ENCODE data around the gene RNF166.
A peak's percentile ranks its signal among the peaks of the same experiment; 100 is the strongest.

The RNF166 gene

DNA sequence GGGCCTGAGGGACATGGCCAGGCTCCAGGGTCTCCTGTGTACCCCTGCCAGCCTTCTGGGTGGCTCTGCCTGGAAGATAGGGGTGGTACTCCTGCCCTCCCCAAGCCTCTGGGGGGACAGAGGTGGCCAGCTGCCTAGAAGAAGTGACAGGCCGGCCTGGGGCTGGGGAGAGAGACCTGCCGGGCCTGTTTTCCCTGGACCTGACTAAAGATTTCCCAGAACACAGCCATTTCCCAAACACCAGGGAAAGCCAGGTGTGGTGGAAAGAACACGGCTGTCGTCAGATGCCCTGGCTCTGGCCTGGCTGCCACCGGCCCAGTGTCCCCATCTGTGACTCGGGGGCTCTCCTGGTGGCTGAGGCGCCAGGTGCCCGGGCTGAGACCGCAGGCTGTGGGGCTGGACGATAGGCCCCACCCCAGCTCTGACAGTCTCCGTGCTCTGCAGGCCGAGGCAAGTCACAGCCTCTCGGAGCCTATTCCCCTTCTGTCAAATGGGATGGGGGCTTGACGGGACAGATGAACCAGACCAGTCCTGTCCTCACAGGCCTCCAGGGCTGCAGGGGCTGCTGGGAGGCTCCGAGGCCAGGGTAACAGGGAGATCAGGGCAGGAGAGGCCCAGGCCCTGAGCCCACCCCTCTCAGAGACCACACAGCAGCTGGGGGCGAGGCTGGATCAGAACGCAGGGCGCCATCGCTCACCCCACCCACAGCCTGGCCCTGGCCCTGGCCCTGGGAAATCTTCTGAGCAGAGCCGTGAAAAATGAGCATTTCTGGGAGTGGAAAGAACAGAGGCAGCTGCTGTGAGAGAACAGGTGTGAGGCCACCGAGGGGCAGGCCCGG, 33.1 kb upstream of the RNF166 start:
- no peak for DNase-seq (ENCODE audit: low spot score)

- DNase-seq (ENCODE audit: low spot score), result no peak
Measured at GRCh38 chr16:88738151-88739084, 32.2 kb upstream of the RNF166 start.

DNA sequence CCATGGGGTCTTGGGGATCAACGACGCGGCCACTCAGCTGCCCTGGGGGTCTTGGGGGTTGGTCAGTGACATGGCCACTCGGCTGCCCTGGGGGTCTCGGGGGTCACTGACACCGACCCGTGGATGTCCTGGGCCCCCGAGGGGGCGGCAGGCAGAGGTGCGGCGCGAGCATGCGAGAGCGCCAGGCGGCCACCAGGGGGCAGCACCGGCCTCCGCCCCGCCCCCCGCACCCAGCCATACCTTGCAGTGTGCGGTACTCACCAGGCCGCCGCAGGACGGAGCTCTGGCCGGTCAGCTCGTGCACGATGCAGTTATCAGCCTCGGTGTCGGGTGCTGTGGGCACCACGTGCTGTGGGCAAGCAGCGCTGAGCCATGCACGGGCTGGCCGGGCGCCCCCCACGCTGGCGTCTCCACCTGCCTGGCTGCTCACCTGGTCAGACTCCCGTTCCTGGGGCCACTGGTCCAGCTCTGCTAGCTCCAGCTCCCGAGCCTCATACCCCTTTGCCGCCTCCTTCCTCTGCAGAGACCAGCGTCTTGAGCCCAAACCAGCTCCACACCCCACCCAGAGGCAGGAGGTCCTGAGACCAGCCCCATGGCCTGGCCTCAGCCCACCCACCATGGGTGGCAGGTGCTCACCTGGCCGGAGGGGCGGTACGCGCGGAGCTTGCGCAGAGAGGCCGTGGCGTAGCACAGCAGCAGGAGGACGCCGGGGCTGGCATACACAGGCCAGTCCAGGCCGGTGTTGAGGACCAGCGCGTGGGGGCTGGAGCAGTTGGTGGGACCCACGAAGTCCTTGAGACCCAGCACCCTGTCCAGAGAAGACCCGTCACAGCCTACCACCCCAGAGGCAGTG, 31.3 kb upstream of the RNF166 start:
- DNase-seq (ENCODE audit: low spot score), result peak; percentile 92

GRCh38 chr16:88736496-88736895, 30.3 kb upstream of the RNF166 start:
- no peak for DNase-seq (ENCODE audit: low spot score)

DNA sequence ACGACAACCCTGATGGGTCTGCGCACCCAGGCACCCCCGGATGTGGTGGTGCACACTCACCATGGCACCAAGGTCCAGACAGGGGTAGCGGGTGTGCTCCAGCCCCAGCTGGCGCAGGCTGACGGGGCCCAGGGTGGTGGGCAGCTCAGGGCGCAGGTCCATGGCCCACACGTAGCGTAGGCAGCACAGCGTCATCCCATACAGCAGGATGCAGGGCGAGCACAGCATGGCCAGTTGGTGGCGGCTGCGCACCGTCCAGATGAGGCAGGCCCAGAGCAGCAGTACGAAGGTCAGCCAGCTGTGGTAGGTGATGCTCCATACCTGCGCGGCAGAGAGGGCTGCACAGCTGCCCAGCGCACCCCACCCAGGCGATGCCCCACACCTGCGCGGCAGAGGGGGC, 29.9 kb upstream of the RNF166 start:
- DNase-seq (ENCODE audit: low spot score), result no peak

DNA sequence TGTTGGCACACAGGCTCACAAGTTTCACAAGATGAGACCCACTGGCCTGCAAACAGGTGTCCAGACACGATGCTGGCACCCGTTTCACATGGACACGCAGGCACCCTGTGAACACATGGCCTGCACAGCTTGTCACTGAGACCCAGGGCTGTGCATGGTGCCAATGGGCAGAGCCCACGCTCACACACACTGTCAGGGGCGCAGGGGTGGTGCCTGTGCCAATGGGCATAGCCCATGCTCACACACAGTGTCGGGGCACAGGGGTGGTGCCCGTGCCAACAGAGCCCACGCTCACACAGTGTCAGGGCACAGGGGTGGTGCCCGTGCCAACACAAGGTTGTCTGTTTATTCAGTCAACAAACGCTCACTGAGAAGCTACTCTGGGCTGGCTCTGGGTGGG, 29.4 kb upstream of the RNF166 start:
- no peak for DNase-seq (ENCODE audit: low spot score)

- DNase-seq (ENCODE audit: low spot score), result no peak
Measured at GRCh38 chr16:88735121-88735520, 28.9 kb upstream of the RNF166 start.

DNA sequence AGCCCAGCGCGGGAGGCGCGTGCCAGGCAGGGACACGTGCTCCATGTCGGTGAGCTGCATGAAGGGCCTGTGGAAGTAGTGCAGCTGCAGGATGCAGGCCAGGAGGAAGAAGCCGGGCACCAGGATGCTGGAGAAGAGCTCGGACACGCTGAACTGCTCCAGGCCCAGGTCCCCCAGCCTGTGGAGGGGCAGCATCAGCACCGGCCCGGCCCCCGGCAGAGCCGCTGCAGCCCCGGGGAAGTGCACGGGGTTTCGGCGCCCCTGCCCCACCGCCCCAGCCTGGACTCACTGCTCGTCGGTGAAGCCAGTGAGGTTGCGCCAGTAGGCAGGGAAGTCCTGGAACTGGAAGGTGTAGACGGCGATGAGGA, 28.1 kb upstream of the RNF166 start:
- no peak for DNase-seq (ENCODE audit: low spot score)

DNA sequence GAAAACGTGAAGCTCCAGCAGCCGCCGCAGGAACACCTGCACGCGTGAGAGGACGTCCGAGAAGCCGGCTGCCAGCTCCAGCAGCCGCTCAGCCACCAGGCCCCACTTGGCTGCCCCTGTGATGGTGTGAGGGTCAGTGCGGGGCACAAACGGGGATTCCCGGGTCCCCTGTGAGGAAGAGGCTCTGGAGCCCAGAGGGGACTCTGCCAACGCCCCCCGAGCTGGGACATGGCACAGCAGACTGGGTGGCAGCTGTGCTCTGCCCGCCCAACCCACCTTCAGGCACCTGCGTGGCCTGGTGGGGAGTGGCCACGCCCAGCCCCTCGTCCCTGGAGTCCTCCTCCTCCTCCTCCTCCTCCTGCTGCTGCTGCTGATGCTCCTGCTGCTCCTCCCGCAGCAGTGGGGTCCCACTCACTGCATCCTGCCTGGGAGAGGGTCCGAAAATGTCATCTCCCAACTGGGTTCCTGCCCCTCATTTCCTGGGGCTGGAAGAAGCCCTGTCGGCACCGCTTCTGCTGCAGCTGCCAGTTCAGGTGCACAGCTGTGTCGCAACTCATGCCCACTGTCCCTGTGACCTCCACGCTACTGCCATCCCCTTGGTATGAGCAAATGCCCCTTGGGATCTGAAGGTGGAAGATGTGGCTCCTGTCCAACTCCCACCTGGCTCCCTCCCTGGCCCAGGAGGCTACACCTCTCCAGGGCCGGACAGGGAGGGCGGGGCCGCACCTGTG, 27.6 kb upstream of the RNF166 start:
- DNase-seq (ENCODE audit: low spot score), result no peak

DNA sequence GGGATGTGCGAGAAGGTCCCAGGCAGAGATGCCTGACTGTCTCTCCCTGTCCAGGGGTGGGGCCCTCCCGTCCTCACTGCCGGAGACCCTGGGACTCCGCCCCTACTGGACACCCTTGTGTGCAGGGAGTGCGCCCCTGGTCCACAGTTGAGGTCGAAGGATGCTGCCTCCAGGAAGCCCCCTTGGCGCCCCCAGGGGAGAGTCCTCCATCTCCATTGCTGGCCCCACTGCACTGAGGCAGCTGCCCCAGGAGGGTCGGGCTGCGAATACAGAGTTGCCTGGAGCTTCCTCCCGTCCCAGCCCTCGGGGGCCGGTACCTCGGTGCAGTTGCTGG, 26.7 kb upstream of the RNF166 start:
- DNase-seq (ENCODE audit: low spot score), result no peak

GRCh38 chr16:88732172-88732960, 26.2 kb upstream of the RNF166 start:
- DNase-seq (ENCODE audit: low spot score), result no peak

- peak; percentile 87 for DNase-seq (ENCODE audit: low spot score)
Measured at GRCh38 chr16:88731699-88732098, 25.5 kb upstream of the RNF166 start.

DNA sequence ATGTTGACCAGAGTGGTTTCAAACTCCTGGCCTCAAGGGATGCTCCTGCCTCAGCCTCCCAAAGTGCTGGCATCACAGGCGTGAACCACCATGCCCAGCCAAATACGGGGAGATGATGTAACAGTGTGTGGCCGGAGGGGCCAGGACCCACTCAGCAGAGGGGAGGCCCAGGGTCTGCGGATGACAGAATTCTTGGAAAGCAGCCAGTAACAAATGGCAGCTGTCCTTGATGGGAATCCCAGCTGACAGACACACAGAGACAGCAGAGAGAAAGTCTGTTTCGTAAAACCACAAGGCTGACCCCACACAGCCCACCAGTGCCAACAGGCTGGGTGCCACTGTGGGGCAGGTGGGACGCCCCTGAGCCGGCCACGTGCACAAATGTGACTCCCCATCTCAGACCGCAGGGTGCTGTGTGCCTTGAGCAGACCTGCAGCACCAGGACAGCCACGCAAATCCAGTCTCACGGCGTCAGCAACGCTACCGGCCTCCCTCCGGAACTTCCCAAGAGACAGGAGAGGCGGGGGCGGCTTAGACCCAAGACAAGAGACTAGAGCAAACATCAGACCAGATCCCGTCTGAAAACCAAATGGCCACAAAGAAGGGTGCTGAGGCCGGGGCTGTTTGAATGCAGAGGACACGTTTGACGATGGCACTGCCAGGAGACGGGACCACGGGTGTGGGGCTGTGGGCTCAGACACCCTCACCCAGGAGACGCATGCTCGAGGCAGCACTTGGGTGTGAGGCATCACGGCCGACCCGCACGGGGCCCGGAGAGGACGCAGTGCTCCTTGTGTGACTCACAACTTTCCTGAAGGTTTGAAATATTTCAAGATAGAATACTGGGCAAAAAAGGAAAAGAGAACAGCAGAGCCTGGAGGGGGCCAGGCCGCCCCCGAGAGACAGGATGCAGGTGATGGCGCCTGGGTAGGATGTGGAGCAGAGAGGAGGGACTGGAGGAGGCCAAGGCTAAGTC, 24.7 kb upstream of the RNF166 start:
- DNase-seq (ENCODE audit: low spot score), result no peak

GRCh38 chr16:88727871-88728270, 21.7 kb upstream of the RNF166 start:
- DNase-seq (ENCODE audit: low spot score), result no peak

DNA sequence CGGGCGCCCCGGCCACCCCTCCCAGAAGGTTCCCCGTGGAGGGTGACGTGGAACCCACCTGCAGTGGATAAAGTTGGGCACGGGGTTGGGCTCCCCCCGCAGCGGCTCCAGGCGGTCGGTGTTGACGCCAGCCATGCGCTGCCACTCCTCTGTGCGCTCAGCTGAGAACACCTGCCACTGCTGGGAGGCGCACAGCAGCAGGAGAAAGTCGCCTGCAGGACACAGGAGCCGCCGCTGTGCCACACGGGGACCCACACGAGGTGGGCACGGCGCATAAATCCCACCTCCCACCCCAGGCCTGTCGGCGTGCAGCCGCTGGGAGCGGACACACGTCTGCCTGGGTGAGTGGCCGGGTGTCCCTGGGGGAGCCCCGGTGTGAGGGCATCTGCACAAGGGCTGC, 20.8 kb upstream of the RNF166 start:
- no peak for DNase-seq (ENCODE audit: low spot score)

DNA sequence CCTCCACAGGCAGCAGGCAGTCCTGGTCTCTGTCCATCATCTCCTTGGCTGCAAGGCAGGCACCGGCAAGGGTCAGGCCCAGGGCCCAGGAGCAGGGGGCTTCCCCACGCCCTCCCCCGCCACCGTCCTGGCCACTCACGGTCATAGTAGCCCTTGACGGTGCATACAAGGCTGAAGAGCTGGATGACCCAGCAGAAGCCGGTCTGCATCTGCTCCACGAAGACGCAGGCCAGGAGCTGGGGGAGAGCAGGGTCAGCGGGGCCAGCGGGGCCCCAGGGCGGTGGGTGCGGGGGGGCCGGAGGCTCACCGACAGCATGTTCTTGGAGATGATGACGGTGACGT, 20.2 kb upstream of the RNF166 start:
- no peak for DNase-seq (ENCODE audit: low spot score)

DNA sequence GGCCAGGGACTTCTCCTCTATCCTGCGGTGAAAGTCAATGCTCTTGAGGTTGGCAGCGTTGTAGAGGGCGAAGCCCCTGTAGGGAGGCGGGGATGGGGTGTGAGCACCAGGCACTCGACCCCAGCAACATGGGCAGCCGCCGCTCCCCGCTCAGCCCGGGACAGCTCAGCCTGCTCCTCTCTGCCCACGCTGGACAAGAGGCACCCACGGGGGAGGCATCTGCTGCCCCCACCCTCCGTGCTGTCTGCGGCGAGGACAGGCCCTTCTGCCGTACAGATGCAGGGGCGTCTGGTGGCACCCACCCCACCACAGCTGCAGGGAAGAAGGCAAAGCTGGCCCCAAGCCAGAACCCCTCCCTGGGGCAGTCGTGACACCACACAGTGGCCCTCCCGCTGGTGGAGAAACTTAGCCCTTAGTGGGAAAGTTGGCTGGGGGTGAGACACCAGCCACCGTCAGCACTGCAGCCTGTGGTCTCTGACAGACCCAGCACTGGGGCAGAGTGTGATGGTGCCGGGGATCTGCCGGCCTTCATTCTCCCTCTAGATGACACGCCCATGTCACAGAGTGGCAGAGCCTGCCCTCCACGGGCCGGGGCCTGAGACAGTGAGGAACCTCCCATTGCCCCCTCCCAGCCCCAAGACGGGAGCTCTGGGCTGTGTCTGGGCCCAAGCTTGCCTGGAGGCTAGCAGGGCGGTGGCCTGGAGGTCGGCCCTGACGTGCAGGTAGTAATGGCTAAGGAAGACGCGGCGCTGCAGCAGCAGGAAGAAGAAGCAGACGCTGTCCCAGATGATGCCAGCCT, 19.6 kb upstream of the RNF166 start:
- no peak for DNase-seq (ENCODE audit: low spot score)

DNA sequence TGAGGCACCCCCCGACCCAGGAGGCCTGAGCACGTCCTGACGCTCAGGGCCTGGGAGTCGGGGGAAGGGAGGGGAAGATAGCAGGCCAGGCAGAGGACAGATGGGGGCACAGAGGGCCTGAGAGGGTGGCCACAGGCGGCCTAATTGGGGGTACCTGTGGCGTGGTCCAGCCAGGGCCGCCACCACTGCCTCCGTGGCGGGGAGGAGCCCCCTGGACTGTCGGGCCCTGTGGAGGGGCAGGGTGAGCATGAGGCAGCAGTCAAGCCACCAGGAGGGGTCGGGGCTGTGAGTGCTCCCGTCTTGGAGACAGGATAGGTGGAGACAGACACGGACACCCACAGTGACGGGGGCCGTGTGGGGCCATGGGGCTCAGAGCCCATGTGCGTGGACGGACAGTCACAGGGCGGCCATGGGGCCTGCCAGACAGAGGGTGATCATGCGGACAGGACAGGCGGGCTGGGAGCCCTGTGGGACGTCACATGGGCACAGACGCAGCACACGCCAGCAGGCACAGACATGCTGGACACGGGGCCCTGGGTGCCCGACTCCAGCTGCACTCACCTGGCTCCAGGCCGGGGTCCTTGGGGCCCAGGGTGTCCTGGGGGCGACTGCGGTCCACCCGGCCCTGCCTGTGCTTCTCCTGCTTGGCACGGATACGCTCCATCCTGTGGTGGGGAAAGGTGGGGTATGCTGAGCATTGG, 18.8 kb upstream of the RNF166 start:
- DNase-seq (ENCODE audit: low spot score), result no peak

Data from D341Med (cell line).